GM12865 (cell line): Measurements from ENCODE around the gene DPH1.

Experiments used
- DNase-seq: peaks from one replicate; pipeline ENCODE4 v3.0.0; 2010; ENCODE audit warnings: low read depth
- H3K4me3 ChIP-seq: 2 replicates; pipeline ENCODE4 v1.5.1; 2011; ENCODE audit warnings: mild to moderate bottlenecking, low read depth, low read length, control low read depth
- CTCF ChIP-seq: IDR thresholded peaks from 2 replicates; pipeline ENCODE4 v1.5.1; 2011; ENCODE audit warnings: low read length, control low read depth, low read depth, inconsistent platforms; ENCODE audit not compliant: insufficient read depth; ENCODE audit errors: missing control alignments

The DPH1 gene

DNA sequence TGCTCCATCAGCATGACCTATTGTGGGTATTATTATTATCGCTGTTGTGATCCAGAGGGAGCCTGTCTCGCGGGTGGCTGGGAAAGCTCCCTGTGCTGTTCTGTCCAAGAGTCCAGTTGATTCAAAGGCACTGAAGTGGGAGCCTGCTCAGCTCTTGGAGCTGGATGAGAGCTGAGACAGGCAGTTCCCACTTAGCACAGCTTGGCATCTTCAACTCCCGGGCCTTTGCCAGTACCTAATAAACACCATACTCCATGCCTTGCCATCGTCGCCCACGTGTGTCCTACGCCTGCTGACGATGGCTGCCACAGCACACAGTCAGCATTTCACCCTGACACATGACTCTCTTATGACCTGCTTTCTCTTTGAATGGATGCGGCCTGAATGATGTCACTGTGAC lies 37.4 kb upstream of the DPH1 start:
- no peak for DNase-seq
- no peak overlapping the region for H3K4me3 ChIP-seq
- TF ChIP-seq CTCF = no peak

DNA sequence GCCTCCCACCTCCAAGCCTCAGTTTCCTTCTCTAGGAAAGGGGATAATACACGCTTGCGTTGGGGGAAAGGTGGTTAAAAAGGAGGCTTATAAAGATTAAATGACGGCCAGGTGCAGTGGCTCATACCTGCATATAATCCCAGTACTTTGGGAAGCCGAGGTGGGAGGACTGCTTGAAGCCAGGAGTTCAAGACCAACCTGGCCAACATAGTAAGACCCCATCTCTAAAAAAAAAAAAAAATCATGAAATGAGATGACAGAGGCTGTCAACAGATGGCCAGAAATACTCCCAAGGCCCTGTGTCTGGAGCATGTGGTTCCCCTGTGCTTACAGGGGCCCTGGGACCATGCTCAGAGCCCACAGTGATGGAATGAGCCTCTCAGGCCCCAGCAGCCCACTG lies 35.2 kb upstream of the DPH1 start:
- no peak overlapping the region for H3K4me3 ChIP-seq
- TF ChIP-seq CTCF = no peak
- no peak for DNase-seq

DNA sequence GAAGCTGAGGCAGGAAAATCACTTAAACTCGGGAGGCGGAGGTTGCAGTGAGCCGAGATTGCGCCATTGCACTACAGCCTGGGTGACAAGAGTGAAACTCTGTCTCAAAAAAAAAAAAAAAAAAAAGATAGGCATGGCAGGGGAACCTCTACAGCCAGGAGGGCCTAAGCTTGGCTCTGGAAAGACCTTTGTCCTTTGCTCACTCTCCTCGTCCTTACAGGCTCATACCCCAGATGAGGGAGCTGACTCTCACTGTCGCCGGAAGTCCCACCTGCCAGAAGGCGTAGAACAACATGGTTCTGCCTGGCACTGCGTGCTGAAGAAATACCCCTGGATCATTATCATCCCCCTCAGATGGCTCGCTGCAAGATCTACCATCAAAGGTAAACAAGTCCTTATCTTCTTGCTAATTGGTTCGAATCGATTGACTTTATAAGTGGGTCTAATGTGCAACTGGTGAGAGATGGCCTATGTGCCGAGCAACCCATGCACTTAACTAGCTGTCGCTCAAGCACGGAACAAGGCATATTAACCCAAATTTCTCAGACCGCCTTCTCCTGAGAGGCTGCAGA lies 34.5 kb upstream of the DPH1 start:
- DNase-seq = no peak
- H3K4me3 ChIP-seq = no peak overlapping the region
- no peak for TF ChIP-seq CTCF

DNA sequence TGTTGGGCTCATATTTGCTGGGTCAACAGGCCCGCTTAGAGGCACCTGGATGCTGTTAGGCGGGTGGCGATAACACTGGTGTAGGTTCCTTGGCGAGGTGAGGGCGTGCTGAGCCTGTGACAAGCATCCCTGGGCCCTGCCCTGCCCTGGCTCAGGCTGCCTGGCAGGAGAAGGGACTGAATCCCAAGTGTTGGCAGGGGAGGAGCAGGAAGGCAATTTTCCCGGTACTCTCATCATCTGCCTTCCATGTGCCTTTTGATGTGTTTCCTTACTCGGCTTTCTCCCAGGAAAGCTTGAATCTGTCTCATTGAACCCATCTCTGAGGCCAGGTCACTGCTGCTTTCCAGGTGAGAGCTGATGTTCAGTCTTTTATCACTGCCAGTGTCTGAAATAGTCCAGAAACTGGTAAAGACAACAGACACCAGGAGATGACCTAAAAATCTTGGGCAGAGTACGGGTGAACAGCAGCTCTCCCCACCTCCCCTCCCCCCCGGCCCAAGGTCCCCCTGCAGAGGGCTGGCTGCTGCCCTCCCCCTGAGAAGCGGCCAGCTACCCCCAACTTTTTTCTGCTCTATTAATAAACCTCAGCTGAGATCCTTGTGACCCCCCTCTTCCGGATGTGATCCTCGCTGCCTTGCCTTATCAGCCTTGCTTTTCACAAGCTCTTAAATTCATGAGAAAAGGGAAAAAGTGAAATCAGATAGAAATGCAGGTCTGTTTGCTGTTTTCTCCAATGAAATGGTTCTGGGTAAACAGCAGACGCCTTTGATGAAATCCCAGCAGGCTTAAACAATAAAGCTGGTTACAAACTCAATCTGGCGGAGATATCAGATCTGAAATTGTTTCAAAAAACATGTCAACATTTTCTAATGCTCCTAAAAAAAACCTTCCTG lies 33.8 kb upstream of the DPH1 start:
- TF ChIP-seq CTCF = no peak
- DNase-seq = no peak
- no peak overlapping the region for H3K4me3 ChIP-seq

- no peak overlapping the region for H3K4me3 ChIP-seq
- no peak for DNase-seq
- TF ChIP-seq CTCF = no peak
These were observed 33.1 kb upstream of the DPH1 start for GRCh38 chr17:1996800-1997288.

- no peak for TF ChIP-seq CTCF
- DNase-seq = no peak
- H3K4me3 ChIP-seq = no peak overlapping the region
These were observed 32.5 kb upstream of the DPH1 start for GRCh38 chr17:1997289-1997926.
